Measurements from ENCODE around the gene LRP8. TPM values are rescaled to one million over a fixed set of nuclear protein-coding genes. Genes with fewer than 3 reads are reported as not detected.
A peak's percentile ranks its signal among the peaks of the same experiment; 100 is the strongest.

LRP8 gene
- total RNA-seq, 1 donor from 2014 or later = 8.4 TPM

GRCh38 chr1:53281133-53281532 lies 46.7 kb downstream of the LRP8 start:
- no peaks in the 10 kb centered on the region for H3K27me3 ChIP-seq (ENCODE audit: control insufficient read depth, insufficient read depth, low read length)
- TF ChIP-seq, protein P1, sequence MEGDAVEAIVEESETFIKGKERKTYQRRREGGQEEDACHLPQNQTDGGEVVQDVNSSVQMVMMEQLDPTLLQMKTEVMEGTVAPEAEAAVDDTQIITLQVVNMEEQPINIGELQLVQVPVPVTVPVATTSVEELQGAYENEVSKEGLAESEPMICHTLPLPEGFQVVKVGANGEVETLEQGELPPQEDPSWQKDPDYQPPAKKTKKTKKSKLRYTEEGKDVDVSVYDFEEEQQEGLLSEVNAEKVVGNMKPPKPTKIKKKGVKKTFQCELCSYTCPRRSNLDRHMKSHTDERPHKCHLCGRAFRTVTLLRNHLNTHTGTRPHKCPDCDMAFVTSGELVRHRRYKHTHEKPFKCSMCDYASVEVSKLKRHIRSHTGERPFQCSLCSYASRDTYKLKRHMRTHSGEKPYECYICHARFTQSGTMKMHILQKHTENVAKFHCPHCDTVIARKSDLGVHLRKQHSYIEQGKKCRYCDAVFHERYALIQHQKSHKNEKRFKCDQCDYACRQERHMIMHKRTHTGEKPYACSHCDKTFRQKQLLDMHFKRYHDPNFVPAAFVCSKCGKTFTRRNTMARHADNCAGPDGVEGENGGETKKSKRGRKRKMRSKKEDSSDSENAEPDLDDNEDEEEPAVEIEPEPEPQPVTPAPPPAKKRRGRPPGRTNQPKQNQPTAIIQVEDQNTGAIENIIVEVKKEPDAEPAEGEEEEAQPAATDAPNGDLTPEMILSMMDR (IDR thresholded peaks at IDR 0.05; ENCODE audit: insufficient read depth, low read length, severe bottlenecking) = no peak
- FAIRE-seq = peak; percentile 40
- DNase-seq (ENCODE audit: low read depth) = no peak
- peaks cover 5% of the 10 kb centered on the region for H3K36me3 ChIP-seq (ENCODE audit: control insufficient read depth, insufficient read depth, low read length)
- no peak overlapping the region for H3K4me3 ChIP-seq (ENCODE audit: low read depth, low read length)

GRCh38 chr1:53280496-53280895 lies 47.4 kb downstream of the LRP8 start:
- FAIRE-seq = no peak
- Histone ChIP-seq H3K36me3 (ENCODE audit: control insufficient read depth, insufficient read depth, low read length) (peaks cover 5% of the 10 kb centered on the region), H3K27me3 (ENCODE audit: control insufficient read depth, insufficient read depth, low read length) (no peaks in the 10 kb centered on the region), H3K4me3 (ENCODE audit: low read depth, low read length) (no peak overlapping the region)
- TF ChIP-seq, protein P1 (IDR thresholded peaks at IDR 0.05; ENCODE audit: insufficient read depth, low read length, severe bottlenecking) = no peak
- no peak for DNase-seq (ENCODE audit: low read depth)

GRCh38 chr1:53279296-53280200 lies 48.3 kb downstream of the LRP8 start:
- TF ChIP-seq, protein P1 (IDR thresholded peaks at IDR 0.05; ENCODE audit: insufficient read depth, low read length, severe bottlenecking) = no peak
- Histone ChIP-seq H3K27me3 (ENCODE audit: control insufficient read depth, insufficient read depth, low read length) (no peaks in the 10 kb centered on the region), H3K4me3 (ENCODE audit: low read depth, low read length) (no peak overlapping the region), H3K36me3 (ENCODE audit: control insufficient read depth, insufficient read depth, low read length) (peaks cover 9% of the 10 kb centered on the region)
- DNase-seq (ENCODE audit: low read depth) (no peak), FAIRE-seq (no peak)

DNA sequence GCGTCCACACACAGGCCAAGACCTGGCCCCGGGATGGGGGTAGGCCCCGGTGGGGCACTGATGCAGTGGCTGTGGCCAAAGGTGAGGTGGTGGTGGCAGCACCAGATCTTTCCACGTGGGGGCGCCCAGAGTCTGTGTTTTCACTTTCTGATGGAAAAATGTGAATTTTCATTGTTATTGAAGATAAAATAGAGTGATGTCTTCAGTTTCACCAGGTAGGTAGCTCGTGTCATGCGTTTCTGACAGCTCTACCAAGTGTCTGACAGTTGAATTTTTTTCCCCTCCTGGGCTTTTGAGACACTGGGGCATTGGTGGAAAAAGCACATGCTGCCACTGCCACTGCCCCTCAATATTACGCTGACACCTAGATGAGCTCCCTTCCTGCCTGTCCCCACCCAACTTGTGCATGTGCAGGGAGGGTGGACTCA lies 49.6 kb downstream of the LRP8 start:
- H3K27me3 ChIP-seq (ENCODE audit: control insufficient read depth, insufficient read depth, low read length) = no peaks in the 10 kb centered on the region
- H3K4me3 ChIP-seq (ENCODE audit: low read depth, low read length) = no peak overlapping the region
- no peak for DNase-seq (ENCODE audit: low read depth)
- FAIRE-seq = no peak
- H3K36me3 ChIP-seq (ENCODE audit: control insufficient read depth, insufficient read depth, low read length) = peaks cover 9% of the 10 kb centered on the region
- TF ChIP-seq, protein P1 (IDR thresholded peaks at IDR 0.05; ENCODE audit: insufficient read depth, low read length, severe bottlenecking) = peak; percentile 75

- Histone ChIP-seq H3K27me3 (ENCODE audit: control insufficient read depth, insufficient read depth, low read length) (no peaks in the 10 kb centered on the region), H3K36me3 (ENCODE audit: control insufficient read depth, insufficient read depth, low read length) (peaks cover 9% of the 10 kb centered on the region), H3K4me3 (ENCODE audit: low read depth, low read length) (no peak overlapping the region)
- FAIRE-seq (no peak), DNase-seq (ENCODE audit: low read depth) (no peak)
- TF ChIP-seq, protein P1 (IDR thresholded peaks at IDR 0.05; ENCODE audit: insufficient read depth, low read length, severe bottlenecking) = no peak
Observed at GRCh38 chr1:53277326-53277725, 50.5 kb downstream of the LRP8 start.

All from bronchial epithelial cell (primary cell).